Tibial nerve (tissue), 4 donors: Measurements from ENCODE around the gene PPM1L. TPM values are rescaled to one million over a fixed set of nuclear protein-coding genes. Genes with fewer than 3 reads are reported as not detected.

Experiments
- DNase-seq, 2 donors: peaks; one replicate each; pipeline ENCODE4 v3.0.0-alpha.2; 2019; ENCODE audit warnings: low spot score in 2 of 2
- H3K27ac ChIP-seq, 4 donors: fragments of 200-600 bp; sonication (generic) in 3 of 4; one replicate each; pipeline ENCODE4 v1.5.1; 2017 to 2019; ENCODE audit warnings: mild to moderate bottlenecking in 1 of 4
- H3K27me3 ChIP-seq, 2 donors: fragments of 200-600 bp; sonication (generic) in 1 of 2; one replicate each; pipeline versions ENCODE4 v1.5.1 to v1.6.0; 2017 to 2019
- H3K36me3 ChIP-seq, 3 donors: fragments of 200-600 bp; sonication (generic); one replicate each; pipeline ENCODE4 v1.5.1; 2018 to 2019
- H3K4me1 ChIP-seq, 4 donors: fragments of 200-600 bp; sonication (generic) in 3 of 4; one replicate each; pipeline ENCODE4 v1.5.1; 2017 to 2019
- H3K4me3 ChIP-seq, 4 donors: fragments of 200-600 bp; sonication (generic) in 3 of 4; one replicate each; pipeline ENCODE4 v1.5.1; 2017 to 2019; ENCODE audit warnings: mild to moderate bottlenecking in 1 of 4, moderate library complexity in 1 of 4
- H3K9me3 ChIP-seq, 4 donors: fragments of 200-600 bp; sonication (generic) in 3 of 4; one replicate each; pipeline ENCODE4 v1.5.1; 2017 to 2019
- EP300 ChIP-seq, 2 donors: sonication (generic); formaldehyde crosslinking; IDR thresholded peaks; one replicate each; pipeline ENCODE4 v1.6.1; 2017; ENCODE audit warnings: antibody characterized with exemption in 2 of 2, mild to moderate bottlenecking in 1 of 2
- POLR2A ChIP-seq, 2 donors: fragments of 450-650 bp; IDR thresholded peaks; one replicate each; pipeline ENCODE4 v1.6.1; 2017; ENCODE audit warnings: antibody characterized with exemption in 2 of 2, mild to moderate bottlenecking in 2 of 2, moderate library complexity in 2 of 2
- WGBS, 2 donors: methylation state at CpG; one replicate each; pipeline ENCODE4 v1.1.5; 2018; 5-methylcytosine and 5-hydroxymethylcytosine counted together
- total RNA-seq, 4 donors: library from RNA; depleted of rRNA; stranded (reverse); fragments of >200 nt; gene quantifications; one replicate each; pipeline ENCODE4 v1.1.0, GENCODE V29; 2016
- TF ChIP-seq, protein P1 (sequence below), 5 experiments: fragments of 200-600 bp in 3 of 5; fragments of 450-650 bp in 2 of 5; sonication (generic) in 3 of 5; IDR thresholded peaks; one replicate each; pipeline ENCODE4 v1.5.1; 2016 to 2019; ENCODE audit warnings: antibody characterized with exemption in 5 of 5, mild to moderate bottlenecking in 3 of 5, moderate library complexity in 2 of 5

The PPM1L gene
- total RNA-seq, 4 donors from 2014 or later = 13.2 to 41.0 (median 24.3) TPM

DNA sequence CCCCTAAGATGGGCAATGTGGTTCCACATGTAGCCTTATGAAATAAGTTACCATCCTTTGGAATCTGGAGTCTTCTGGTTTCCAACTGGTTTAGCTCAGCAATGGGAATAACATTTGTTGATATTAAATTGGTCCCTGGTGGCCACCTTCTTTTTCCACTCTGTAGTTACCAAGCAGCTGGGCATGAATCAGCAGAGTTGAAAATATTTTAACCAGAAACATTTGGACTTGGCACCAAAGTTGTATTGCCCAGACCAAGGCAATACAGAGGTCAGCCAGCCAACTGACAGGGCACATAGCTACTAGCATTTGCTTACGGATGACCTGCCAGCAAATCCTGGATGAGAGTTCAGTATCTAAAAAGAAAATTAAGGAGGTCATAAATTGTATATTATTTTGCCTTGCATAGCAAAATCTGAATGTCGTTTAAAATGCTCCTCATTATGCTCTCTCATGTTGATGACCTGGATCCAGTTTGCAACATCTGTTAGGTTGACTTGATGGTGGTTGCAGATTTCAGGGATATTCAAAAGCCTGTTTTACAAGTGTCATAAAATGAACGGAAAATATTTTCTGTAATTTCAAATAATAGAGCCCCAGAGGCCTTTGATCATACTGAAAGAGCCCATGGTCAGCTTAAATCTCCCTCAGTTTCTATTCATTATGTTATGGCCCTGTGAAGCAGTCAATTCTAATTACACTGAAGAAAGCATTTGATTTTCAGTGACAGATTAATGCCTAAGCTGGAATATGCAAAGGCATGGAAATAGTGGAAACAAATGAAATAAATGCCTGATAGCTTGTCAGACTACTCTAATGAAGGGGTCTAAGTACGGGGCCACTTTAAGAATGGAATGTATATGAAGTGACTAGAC is 54.6 kb downstream of the PPM1L start:
- Histone ChIP-seq H3K4me3 (no peak overlapping the region), H3K36me3 (no peaks in the 10 kb centered on the region), H3K4me1 (peaks cover 0 to 30% (median 2%) of the 10 kb centered on the region in 4 donors), H3K9me3 (no peaks in the 10 kb centered on the region), H3K27me3 (no peaks in the 10 kb centered on the region), H3K27ac (no peak overlapping the region)
- WGBS, 2 donors = 34 to 41% methylated on average over 4 of the region's 4 CpGs
- DNase-seq = no peak
- TF ChIP-seq, protein P1, sequence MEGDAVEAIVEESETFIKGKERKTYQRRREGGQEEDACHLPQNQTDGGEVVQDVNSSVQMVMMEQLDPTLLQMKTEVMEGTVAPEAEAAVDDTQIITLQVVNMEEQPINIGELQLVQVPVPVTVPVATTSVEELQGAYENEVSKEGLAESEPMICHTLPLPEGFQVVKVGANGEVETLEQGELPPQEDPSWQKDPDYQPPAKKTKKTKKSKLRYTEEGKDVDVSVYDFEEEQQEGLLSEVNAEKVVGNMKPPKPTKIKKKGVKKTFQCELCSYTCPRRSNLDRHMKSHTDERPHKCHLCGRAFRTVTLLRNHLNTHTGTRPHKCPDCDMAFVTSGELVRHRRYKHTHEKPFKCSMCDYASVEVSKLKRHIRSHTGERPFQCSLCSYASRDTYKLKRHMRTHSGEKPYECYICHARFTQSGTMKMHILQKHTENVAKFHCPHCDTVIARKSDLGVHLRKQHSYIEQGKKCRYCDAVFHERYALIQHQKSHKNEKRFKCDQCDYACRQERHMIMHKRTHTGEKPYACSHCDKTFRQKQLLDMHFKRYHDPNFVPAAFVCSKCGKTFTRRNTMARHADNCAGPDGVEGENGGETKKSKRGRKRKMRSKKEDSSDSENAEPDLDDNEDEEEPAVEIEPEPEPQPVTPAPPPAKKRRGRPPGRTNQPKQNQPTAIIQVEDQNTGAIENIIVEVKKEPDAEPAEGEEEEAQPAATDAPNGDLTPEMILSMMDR (IDR thresholded peaks at IDR 0.05) = no peak
- peak in 1 of 2 donors; percentile 44 for TF ChIP-seq EP300 (IDR thresholded peaks at IDR 0.05)

DNA sequence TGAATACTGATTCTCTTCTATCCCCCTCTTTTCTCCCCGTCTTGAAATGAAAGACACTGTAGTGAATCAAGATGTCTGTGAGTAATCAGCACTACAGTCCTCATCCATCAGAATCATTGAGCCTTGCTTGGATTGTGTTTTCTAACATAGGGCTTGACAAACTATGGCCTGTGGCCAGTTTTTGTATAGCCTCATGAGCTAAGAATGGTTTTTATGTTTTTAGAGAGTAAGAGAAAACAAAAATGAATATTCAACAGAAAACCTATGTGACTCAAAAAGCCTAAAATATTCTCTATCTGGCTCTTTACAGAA is 55.2 kb downstream of the PPM1L start:
- Histone ChIP-seq H3K36me3 (no peaks in the 10 kb centered on the region), H3K27me3 (no peaks in the 10 kb centered on the region), H3K4me3 (no peak overlapping the region), H3K9me3 (no peaks in the 10 kb centered on the region), H3K27ac (no peak overlapping the region), H3K4me1 (peaks cover 0 to 30% (median 2%) of the 10 kb centered on the region in 4 donors)
- TF ChIP-seq POLR2A (IDR thresholded peaks at IDR 0.05) (no peak), EP300 (IDR thresholded peaks at IDR 0.05) (no peak)
- TF ChIP-seq, protein P1 (IDR thresholded peaks at IDR 0.05) = no peak
- no peak for DNase-seq
- WGBS, 2 donors = 24 to 31% methylated on average over 1 of the region's 1 CpG

DNA sequence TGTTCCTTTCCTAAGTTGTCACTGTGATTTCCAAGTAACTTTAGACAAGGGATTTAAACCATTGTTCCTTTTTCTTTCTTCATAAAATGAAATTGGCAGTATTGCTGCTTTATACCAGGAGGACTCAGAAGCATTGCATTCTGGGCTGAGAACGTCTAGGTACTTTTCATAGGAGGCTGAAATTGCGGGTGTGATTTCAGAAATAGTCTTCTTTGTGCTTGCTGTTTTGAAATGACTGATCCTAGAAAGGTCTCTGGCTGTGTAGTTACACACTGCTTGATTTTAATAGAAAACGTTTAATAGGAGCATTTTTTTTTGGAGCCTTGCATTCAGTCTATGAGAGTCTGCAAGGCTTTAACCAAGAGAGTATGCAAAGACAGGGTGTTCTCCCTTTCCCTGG is 56.3 kb downstream of the PPM1L start:
- DNase-seq = no peak
- Histone ChIP-seq H3K36me3 (no peaks in the 10 kb centered on the region), H3K4me1 (peaks cover 0 to 30% (median 2%) of the 10 kb centered on the region in 4 donors), H3K27me3 (no peaks in the 10 kb centered on the region), H3K9me3 (no peaks in the 10 kb centered on the region), H3K4me3 (no peak overlapping the region), H3K27ac (no peak overlapping the region)
- 62 to 72% methylated on average over 3 of the region's 3 CpGs for WGBS, 2 donors
- TF ChIP-seq POLR2A (IDR thresholded peaks at IDR 0.05) (no peak), EP300 (IDR thresholded peaks at IDR 0.05) (no peak)

DNA sequence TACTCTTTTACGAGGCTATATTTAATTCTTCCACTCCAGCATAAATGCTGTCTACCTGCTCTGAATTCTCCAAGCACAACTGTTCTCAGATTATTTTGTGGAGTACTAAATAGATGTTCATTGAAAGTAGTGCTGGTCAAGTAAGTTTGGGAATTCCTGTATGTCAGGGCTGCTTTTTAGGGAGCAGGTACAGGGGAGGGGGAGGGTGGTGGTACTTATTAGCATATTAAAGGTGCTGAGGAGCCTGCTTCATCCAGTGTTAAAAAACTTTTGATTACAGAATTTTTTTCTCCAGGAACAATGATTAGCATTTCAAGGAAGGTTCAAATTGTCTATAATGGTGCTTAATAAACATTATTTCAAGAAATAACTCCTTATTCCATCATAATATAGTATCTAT is 59.2 kb downstream of the PPM1L start:
- Histone ChIP-seq H3K4me3 (no peak overlapping the region), H3K9me3 (no peaks in the 10 kb centered on the region), H3K4me1 (peaks cover 0 to 15% (median under 1%) of the 10 kb centered on the region in 4 donors), H3K27ac (no peak overlapping the region), H3K27me3 (no peaks in the 10 kb centered on the region), H3K36me3 (no peaks in the 10 kb centered on the region)
- 95 to 96% methylated on average over 1 of the region's 1 CpG for WGBS, 2 donors
- no peak for DNase-seq
- TF ChIP-seq, protein P1 (IDR thresholded peaks at IDR 0.05) = no peak
- TF ChIP-seq POLR2A (IDR thresholded peaks at IDR 0.05) = no peak
- no peak for TF ChIP-seq EP300 (IDR thresholded peaks at IDR 0.05)

DNA sequence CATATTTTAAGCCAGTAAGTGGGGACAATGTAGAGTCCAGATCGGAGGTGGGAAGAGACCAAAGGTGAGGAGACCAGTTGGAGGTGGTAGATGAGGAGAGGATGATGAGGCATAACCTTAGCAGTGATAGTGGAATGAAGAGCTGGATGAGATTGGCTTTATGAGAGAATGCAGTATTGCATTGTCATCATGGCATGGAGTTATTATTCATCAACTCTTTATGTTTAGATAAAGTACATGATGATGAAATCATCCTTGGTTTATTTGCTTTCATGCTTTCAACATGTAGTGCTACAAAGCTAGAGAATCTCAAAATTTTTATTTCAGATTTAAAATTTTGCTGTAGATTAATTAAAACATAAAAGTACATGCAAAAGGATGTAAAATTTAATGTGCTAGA is 64.0 kb downstream of the PPM1L start:
- TF ChIP-seq EP300 (IDR thresholded peaks at IDR 0.05) (no peak), POLR2A (IDR thresholded peaks at IDR 0.05) (no peak)
- TF ChIP-seq, protein P1 (IDR thresholded peaks at IDR 0.05) = no peak
- Histone ChIP-seq H3K4me3 (no peak overlapping the region), H3K36me3 (no peaks in the 10 kb centered on the region), H3K27ac (no peak overlapping the region), H3K27me3 (no peaks in the 10 kb centered on the region), H3K9me3 (no peaks in the 10 kb centered on the region), H3K4me1 (no peaks in the 10 kb centered on the region)
- no peak for DNase-seq
- WGBS, 2 donors = 93 to 98% methylated on average over 1 of the region's 1 CpG
